HUDEP-2 (cell line): ENCODE results near the gene FHIT.

ENCODE experiments used
- DNase-seq, 76 experiments: peaks; one replicate each; lab custom pipeline; 2025; ENCODE audit not compliant: unreplicated experiment in 76 of 76; lab: John Stamatoyannopoulos, UW

FHIT gene

DNA sequence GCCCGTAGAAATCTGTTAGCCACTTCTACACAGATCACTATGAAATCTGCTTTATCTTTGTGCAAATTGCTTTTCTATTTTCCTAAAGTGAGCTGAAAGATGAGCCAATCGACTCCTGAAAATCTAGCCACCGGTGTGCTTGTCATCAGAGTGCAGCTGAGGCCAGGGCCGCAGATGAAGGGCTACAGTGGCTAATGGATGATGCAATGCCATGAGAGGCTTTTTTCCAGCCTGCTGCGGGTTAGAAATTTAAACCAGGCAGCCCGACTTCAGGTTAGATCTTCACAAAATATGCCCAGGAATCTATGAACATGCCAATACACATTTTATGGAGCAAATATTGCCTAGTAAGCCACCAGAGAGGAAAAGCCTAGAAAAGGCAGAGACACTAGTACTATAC lies 1253.2 kb downstream of the FHIT start:
- DNase-seq, result no peak

DNA sequence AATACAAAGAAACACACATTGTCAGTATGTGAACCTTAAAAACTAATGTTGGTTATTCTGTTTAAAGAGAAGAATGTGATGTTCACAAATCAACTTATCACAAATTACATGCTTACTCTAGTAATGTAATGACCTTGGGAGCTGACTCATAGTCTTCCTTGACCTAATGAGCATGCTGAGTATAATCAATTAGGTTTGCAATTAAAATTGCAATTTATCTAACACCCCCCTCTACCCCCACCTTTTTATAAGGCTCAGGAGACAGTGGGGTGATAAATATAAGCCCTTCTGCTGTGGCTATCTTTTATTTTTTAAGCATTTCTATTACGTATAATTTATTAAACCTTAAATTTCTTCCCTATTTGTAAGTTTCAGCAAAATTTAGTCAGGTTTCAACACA lies 1253.7 kb downstream of the FHIT start:
- no peak for DNase-seq

DNA sequence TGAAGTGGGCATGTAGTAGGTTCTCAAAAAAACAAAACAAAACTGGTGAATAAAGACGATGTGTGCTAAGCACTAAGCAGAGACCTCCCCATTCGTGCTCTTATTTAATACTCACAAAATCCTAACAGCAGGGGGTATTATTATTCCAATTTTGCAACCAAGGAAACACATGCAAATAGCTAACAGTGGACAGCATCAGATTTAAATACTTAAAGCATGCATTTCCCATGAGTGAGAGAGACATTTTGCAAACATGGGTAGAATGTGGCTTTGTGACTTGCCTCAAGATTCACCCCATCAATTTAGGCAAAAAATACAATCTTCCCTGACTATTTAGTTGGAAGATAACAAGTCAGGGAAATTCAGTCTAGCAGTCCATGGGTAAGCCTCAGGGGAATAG lies 1255.2 kb downstream of the FHIT start:
- no peak for DNase-seq

DNA sequence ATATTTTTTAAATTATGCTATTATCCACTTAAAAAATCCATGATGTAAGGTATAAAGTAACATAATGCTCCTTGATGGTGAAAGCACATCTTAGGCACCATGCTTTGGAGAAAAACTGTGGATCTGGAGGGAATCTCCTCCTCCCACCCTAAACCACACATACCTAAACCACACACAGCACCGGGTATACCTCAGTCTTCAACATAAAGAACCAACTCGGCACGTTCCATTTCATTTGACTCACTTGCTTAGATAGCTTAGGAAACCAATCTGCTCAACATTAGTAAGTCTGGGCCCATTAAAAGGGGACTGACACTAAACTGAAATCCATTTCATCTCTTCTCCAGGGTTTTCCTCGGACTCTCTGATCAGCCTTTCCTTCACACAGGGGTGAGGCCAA lies 1255.7 kb downstream of the FHIT start:
- DNase-seq, result no peak

DNA sequence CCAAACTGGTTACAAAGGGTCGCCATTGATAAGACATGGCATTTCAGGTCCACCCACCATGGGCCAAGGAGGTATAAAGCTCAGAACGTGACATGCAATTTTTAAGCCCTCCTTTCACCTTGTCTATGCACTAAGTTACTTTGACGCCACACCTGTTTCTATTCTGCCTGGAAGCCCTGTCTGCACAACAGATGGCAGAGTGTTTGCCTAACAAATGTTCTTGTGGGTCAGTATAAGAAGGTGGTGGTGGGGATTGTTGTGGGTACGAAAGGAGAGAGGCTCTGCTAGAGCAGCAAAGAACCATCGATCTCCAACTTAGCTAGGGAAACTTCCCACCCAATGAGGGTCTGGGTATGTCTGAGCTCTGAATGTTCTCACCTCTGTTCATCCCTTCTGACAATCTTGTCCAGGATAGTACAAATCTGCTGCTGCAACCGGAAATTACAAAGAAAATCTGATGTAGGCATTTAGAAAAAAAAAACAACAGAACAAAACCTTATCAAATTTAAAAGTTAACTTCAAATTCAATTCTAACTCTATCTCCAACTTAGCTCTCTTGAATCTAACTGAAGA lies 1256.4 kb downstream of the FHIT start:
- no peak for DNase-seq

DNA sequence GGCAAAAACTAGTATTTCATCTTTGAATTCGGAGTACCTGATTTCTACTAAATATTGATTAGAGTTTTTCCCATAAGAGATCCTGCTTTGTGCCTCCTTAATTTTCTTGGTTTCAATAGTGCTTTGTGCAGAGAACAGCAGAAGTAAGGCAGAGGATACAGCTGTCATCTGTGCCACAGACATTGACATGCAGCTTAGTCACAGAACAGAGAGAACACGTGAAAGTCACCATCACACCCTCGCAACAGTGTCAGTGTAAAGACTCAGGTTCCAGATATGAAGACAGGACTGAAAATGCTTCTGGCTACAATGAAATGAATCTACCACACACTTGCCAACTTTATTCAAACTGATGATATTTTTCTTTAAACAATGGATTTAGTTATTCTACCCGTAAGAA lies 1258.7 kb downstream of the FHIT start:
- DNase-seq, result no peak

DNA sequence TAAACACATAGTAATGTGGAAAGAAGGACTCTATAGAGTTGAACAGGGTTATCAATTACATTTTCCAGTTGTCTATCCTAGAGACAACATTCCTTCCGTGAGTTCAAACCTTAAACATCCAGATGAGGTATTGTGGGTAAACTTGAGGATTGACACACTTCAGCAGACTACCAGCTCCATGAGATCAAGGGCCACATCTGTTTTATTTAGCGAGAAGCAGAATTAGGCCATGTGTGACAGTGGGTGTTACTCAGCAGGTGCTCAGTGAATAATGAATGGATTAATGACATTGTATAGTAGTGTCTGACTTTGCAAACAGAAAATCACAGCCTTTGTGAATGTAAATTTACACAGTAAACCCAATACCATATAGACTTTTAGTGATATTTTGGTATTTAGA lies 1260.3 kb downstream of the FHIT start:
- DNase-seq, result no peak

DNA sequence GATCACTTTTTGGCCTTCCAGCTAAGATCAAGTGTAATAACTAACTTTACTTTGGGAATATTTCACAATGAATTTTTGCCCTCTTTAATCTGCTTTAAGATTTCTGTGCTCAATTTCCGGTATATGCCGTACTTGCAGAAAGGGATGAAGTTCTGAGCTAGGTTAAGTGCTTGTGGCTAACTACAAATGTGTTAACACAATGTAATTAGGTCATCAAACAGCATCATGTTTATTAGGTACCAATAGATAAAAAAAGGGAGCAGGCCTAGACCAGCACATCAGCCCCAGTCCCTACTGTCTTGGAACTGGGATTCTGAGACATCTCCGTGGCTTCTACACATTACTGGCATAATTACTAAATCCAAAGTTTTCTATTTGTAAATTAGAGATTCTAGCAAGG lies 1268.7 kb downstream of the FHIT start:
- no peak for DNase-seq

DNA sequence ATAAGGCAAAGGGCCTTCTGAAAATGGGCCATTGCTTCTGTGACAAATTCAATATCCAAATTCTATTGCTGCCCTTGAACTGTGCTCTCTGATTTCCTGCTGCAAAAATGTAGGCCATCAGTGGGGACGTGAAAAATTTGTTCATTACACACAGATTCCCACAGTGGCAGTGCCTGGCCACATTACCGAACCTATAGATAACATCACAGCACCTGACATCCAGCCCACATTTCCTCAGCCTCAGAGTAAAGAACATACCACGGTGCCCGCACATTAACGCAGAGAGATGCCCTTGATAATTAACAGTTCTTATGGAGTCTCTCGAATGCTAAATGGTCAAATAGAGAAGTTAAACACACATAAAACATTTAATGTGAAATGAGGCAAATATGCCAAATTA lies 1269.9 kb downstream of the FHIT start:
- DNase-seq, result no peak

DNA sequence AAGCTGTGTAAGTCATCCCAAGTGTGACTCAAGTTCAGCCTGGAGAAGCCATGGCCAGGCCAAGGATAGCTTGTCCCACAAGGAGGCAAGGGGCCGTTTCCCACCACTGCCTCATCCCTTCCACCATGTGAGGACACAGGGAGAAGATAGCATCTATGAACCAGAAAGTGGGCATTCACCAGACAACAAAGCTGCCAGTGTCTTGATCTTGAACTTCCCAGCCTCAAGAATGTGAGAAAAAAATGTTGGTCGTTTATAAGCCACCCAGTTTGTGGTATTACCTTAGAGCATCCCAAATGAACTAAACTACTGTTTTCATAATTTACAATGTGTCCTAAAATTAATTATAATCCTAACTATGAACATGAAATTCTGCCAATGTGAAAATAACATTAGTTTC lies 1270.7 kb downstream of the FHIT start:
- DNase-seq, result no peak

DNA sequence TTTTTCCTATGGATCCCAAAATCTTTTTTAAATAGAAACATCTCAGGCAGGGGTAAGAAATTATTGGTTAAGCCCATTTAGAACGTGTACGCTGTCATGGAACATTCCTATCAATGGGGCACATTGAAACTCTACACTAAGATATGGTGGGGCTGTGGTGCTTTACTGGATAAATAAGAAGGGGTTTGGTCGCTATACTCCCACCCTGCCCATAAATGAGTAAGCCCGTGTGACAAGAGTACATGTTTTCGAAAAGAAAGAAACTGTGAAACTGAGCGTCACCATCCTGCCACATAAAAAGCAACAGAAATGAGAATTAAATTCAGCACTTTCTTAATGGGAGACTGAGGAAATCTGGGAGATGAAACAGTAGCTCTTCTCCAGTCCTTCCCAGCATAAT lies 1271.7 kb downstream of the FHIT start:
- DNase-seq, result no peak

DNA sequence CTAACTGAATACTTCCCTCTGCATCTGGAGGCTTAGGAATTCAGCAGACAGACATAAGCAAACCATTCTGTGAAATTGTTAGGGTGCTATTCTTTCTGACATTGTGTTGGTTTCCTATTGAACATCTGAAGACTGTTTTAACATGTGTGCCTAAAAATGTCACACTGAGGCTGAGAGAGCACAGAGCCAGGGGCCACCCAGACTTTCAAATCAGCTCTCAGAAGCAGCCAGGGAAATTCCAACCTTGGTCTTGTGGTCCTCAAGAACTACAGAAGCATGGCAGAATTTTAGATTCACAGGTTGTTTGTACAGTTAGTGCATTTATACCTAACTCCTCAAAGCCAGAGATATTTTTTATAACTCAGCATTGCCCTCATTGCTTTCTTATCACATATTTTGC lies 1272.3 kb downstream of the FHIT start:
- no peak for DNase-seq

DNA sequence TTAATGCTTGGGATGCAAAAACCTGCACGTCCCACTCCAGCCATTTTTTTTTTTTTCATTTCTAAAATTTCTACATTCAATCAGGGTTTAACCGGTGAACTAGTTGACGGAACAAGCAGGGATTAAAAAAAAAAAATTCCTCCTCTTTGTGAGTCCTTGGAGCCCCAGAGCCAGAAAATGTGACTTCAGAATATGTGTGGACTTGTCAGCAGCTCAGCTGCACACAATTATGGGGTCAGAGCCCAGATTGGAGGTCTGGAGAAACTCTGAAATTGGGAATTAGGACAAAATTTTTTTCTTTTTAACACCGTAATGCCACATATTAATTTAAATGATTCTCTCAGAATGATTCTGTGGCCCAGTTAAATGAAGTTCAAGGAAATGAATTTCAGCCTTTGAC lies 1280.5 kb downstream of the FHIT start:
- DNase-seq, result no peak

DNA sequence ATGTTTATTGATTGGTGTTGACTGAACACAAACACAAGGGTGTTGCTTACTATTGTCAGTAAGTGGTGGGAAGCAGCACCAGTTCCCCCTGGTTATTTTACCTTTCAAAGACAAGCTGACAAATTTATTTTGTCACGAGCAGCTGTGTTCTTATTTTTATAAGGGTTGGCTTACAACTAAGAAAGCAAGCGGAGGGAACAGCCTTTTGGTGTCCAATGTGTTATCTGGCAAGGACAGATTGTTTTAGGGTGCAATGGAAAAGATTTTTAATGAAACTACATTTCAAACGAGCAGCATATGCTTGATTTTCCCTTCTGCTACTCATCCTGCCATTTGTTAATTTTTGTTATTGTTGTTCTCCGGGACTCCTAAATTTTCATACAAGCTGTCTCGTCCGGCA lies 1280.9 kb downstream of the FHIT start:
- no peak for DNase-seq

DNA sequence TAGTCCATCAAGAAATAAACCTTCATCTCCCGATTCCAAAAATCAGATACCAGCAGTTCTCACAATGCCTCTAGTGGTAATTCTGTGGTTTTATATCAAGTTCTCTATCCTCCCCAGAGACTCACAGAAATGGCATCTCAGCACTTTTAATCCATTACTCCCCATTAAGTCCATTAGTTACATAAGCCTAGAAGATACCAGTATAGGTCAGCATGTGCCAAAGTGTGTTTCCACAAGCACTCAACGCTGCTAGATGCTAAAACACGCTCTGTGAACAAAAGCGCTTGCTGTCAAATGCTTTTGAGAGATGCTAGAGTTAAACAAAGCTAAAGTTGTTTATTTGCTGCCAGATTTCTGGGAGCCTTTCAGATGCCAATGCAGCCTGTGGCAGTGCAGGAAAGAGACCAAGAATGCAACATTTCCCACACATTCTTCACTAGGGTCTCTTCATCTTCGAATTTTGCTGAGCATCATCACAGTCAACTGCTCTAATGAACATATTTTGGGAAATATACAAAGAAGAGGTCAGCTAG lies 1282.7 kb downstream of the FHIT start:
- DNase-seq, result no peak

DNA sequence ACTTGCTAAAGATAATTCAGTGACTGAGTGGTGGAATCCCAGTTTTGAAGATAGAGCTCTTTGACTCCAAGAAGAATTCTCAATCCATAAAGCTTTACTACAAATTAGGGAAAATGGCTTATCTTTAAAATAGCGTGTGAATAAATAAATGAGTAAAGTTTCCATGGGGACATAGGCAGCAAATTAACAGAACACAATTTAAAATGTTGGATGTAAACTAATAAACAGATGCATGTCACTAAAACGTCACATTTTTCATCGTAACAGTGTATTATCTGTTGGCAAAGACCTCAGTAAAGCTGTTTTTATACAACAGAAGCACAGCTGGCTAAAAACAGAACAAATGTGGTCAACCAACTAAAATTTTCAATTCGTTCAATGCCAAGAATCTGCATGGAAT lies 1287.6 kb downstream of the FHIT start:
- no peak for DNase-seq

DNA sequence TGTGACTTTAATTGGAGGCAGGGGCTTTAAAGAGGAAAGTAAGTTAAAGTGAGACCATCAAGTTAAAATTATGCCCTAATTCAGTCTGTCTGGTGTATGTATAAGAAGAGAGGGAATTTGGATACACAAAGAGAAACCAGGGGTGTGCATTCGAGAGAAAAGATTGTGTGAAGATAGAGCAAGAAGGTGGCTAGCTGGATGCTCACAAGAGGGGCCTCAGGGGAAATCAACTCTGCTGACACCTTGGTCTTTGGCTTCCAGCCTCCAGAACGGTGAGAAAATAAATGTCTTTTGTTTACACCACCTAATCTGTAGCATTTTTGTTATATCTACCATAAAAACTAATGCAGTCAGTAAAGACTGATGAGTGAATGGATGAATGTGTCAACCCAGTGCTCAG lies 1294.1 kb downstream of the FHIT start:
- DNase-seq, result no peak

DNA sequence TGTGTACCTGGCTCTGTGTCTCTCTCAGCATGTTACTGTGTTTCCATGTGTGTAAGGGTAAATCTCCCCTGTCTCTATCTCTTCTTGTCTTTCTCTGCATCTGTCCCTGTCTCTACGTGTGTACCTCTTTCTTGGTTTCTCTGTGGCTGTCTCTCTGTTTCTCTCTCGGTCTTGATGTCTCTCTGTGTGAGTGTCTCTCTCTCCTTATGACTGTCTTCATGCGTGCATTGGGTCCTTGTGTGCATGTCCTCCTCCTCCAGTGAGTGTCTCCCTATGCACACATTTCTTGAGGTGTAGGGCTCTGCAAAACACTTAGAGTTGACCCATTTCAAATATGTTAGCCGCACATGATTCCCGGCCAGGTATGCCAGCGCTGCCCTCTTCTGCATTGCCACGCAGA lies 1298.1 kb downstream of the FHIT start:
- no peak for DNase-seq

DNA sequence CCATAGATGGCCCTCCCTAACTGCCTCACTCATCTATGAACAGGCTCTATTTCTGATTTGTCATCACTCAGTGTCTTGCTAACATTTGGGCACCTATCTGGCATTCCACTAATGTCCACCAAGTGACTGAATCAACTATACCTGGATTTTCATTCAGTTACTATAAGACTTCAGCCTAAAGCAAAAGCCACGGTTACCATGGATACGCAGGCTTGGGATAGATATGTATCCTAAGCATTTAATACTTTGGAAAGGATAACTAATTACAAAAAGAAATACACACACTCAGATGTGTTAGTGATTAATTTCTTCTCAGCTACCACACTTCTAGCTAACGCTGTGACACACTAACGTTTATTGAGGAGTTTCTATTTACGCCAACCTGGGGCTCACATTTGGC lies 1301.9 kb downstream of the FHIT start:
- no peak for DNase-seq

DNA sequence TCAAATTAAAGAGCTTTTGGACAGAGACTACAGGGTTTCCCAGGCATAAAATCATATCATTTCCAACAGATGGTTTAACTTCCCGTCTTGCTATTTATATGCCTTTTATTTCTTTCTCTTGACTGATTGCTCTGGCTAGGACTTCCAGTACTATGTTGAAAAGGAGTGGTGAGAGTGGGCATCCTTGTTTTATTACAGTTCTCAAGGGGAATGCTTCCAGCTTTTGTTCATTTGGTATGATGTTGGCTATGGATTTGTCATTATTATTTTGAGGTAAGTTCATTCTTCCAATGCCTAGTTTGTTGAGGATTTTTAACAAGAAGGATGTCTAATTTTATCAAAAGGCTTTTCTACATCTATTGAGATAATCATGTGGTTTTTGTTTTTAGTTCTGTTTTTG lies 1304.9 kb downstream of the FHIT start:
- DNase-seq, result no peak

DNA sequence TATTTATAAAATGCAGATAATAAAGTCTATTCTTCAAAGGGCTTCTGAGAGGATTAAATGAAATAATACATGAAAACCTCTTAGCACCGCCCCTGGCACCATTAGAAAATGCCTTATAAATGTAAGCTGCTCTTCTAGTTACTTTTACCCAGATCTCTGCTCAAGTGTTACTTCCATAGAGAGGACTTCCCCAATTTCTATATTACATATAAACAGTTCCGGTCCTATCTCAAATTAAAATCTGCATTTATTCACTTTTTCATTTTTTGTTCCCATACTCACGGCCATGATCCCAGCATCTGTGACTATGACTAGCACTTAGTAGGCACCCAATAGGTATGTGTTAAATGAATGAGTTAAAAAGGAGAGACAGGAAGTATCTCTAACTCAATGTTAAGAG lies 1310.5 kb downstream of the FHIT start:
- no peak for DNase-seq

DNA sequence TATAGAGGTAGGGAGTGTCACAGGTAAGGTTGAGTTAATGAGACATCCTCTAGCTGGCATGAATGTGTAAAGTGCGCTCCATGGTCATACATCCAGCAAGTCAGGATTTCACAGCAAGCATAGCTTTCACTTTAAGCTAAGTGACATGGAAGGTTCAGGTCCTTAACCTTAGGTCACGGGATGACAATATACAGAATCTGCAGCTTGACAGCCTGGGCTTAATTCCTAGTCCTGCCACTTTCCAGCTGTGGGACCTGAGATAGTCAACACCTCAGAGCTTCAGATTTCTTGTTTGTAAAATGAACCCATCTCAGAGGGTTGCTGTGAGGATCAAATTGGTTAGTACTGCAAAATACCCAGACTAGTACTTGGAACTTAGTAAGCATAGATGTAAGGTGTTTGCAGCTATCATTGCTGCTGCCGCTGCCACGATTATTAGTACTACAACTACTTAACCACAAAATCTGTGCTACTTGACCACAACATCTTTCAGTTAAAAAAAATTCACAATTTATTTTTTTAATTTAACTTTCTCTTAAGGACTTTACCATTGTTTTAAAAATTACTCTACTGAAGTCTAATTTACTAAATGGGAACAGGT lies 1311.3 kb downstream of the FHIT start:
- no peak for DNase-seq

DNA sequence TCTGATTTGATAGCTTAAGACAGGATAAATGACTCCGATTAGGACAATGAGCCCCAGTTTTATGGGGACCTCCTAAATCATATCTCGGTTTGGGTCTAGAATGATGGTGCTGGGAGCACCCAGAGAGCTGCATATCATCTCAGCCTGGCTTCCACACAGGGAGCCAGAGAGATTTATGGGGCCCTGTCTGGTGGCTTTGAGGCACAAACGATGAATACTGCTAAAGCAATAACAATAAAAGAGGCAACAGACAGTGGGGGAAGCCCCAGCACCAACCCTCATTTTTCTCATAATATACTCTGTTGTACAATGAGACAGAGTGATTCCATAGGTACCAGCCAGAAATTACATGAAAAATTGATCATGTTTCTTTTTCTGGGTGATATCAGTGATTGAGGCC lies 1312.4 kb downstream of the FHIT start:
- no peak for DNase-seq
